ENCODE measurements around the gene B3GNT9.

The B3GNT9 gene

GRCh38 chr16:67164599-67165061 is 13.8 kb upstream of the B3GNT9 start, which contains the start of gene HSF4:
TSS of gene HSF4 (plus strand) at chr16:67164745. CDS start at chr16:67164812, 67 bp downstream.
- H3K4me1 ChIP-seq (ENCODE audit: control insufficient read depth, insufficient read depth, low read length) = peaks cover 40% of the 10 kb centered on the region

GRCh38 chr16:67163999-67164558 is 13.3 kb upstream of the B3GNT9 start:
- no peak overlapping the region for H3K9ac ChIP-seq (ENCODE audit: low read depth, low read length)
- peak overlapping the region; percentile 84 for H3K4me2 ChIP-seq (ENCODE audit: low read length)
- H3K4me3 ChIP-seq (ENCODE audit: low read length) = peak overlapping the region; percentile 63
- H3K36me3 ChIP-seq (ENCODE audit: insufficient read depth, low read length) = no peaks in the 10 kb centered on the region
- peaks cover 18% of the 10 kb centered on the region for H3K27me3 ChIP-seq (ENCODE audit: control insufficient read depth, insufficient read depth, low read length)
- peaks cover 34% of the 10 kb centered on the region for H3K4me1 ChIP-seq (ENCODE audit: control insufficient read depth, insufficient read depth, low read length)
- H3K9me3 ChIP-seq (replicated peaks; ENCODE audit: low read length) = no peaks in the 10 kb centered on the region

More at GRCh38 chr16:67164599-67165061, 13.8 kb upstream of the B3GNT9 start, which contains the start of gene HSF4:
- peak within 1 kb of the TSS; percentile 84 for H3K4me2 ChIP-seq (ENCODE audit: low read length)
- H3K27me3 ChIP-seq (ENCODE audit: control insufficient read depth, insufficient read depth, low read length) = peaks cover 18% of the 10 kb centered on the region
- no peak within 1 kb of the TSS for H3K9ac ChIP-seq (ENCODE audit: low read depth, low read length)
- no peaks in the 10 kb centered on the region for H3K36me3 ChIP-seq (ENCODE audit: insufficient read depth, low read length)
- peak within 1 kb of the TSS; percentile 63 for H3K4me3 ChIP-seq (ENCODE audit: low read length)
- H3K9me3 ChIP-seq (replicated peaks; ENCODE audit: low read length) = no peaks in the 10 kb centered on the region

- H3K4me2 ChIP-seq (ENCODE audit: low read length) = peak overlapping the region; percentile 84
- H3K4me1 ChIP-seq (ENCODE audit: control insufficient read depth, insufficient read depth, low read length) = peaks cover 36% of the 10 kb centered on the region
- peaks cover 18% of the 10 kb centered on the region for H3K27me3 ChIP-seq (ENCODE audit: control insufficient read depth, insufficient read depth, low read length)
- peak overlapping the region; percentile 63 for H3K4me3 ChIP-seq (ENCODE audit: low read length)
- no peaks in the 10 kb centered on the region for H3K36me3 ChIP-seq (ENCODE audit: insufficient read depth, low read length)
- H3K9me3 ChIP-seq (replicated peaks; ENCODE audit: low read length) = no peaks in the 10 kb centered on the region
- H3K9ac ChIP-seq (ENCODE audit: low read depth, low read length) = no peak overlapping the region
These were observed 12.6 kb upstream of the B3GNT9 start for GRCh38 chr16:67163164-67163998.

- Histone ChIP-seq H3K4me1 (ENCODE audit: control insufficient read depth, insufficient read depth, low read length) (peaks cover 36% of the 10 kb centered on the region), H3K9me3 (replicated peaks; ENCODE audit: low read length) (no peaks in the 10 kb centered on the region), H3K4me3 (ENCODE audit: low read length) (peak overlapping the region; percentile 63), H3K4me2 (ENCODE audit: low read length) (peak overlapping the region; percentile 84), H3K36me3 (ENCODE audit: insufficient read depth, low read length) (no peaks in the 10 kb centered on the region), H3K9ac (ENCODE audit: low read depth, low read length) (no peak overlapping the region), H3K27me3 (ENCODE audit: control insufficient read depth, insufficient read depth, low read length) (peaks cover 18% of the 10 kb centered on the region)
These were observed 11.8 kb upstream of the B3GNT9 start for GRCh38 chr16:67162506-67163163.

GRCh38 chr16:67161595-67162058 is 10.8 kb upstream of the B3GNT9 start:
- Histone ChIP-seq H3K27me3 (ENCODE audit: control insufficient read depth, insufficient read depth, low read length) (peaks cover 18% of the 10 kb centered on the region), H3K4me1 (ENCODE audit: control insufficient read depth, insufficient read depth, low read length) (peaks cover 36% of the 10 kb centered on the region), H3K4me2 (ENCODE audit: low read length) (peak overlapping the region; percentile 98), H3K9me3 (replicated peaks; ENCODE audit: low read length) (no peaks in the 10 kb centered on the region), H3K36me3 (ENCODE audit: insufficient read depth, low read length) (no peaks in the 10 kb centered on the region), H3K4me3 (ENCODE audit: low read length) (peak overlapping the region; percentile 100), H3K9ac (ENCODE audit: low read depth, low read length) (no peak overlapping the region)

- H3K27me3 ChIP-seq (ENCODE audit: control insufficient read depth, insufficient read depth, low read length) = peaks cover 15% of the 10 kb centered on the region
- peak overlapping the region; percentile 98 for H3K4me2 ChIP-seq (ENCODE audit: low read length)
- H3K4me3 ChIP-seq (ENCODE audit: low read length) = peak overlapping the region; percentile 100
- H3K9ac ChIP-seq (ENCODE audit: low read depth, low read length) = peak overlapping the region; percentile 90
- H3K4me1 ChIP-seq (ENCODE audit: control insufficient read depth, insufficient read depth, low read length) = peaks cover 34% of the 10 kb centered on the region
- no peaks in the 10 kb centered on the region for H3K9me3 ChIP-seq (replicated peaks; ENCODE audit: low read length)
- H3K36me3 ChIP-seq (ENCODE audit: insufficient read depth, low read length) = no peaks in the 10 kb centered on the region
These were observed 8.1 kb upstream of the B3GNT9 start for GRCh38 chr16:67158637-67159600.

GRCh38 chr16:67157892-67158635 is 7.3 kb upstream of the B3GNT9 start:
- Histone ChIP-seq H3K27me3 (ENCODE audit: control insufficient read depth, insufficient read depth, low read length) (peaks cover 6% of the 10 kb centered on the region), H3K9me3 (replicated peaks; ENCODE audit: low read length) (no peaks in the 10 kb centered on the region), H3K4me2 (ENCODE audit: low read length) (no peak overlapping the region), H3K4me1 (ENCODE audit: control insufficient read depth, insufficient read depth, low read length) (peaks cover 25% of the 10 kb centered on the region), H3K9ac (ENCODE audit: low read depth, low read length) (no peak overlapping the region), H3K4me3 (ENCODE audit: low read length) (no peak overlapping the region), H3K36me3 (ENCODE audit: insufficient read depth, low read length) (no peaks in the 10 kb centered on the region)

GRCh38 chr16:67157106-67157748 is 6.4 kb upstream of the B3GNT9 start:
- Histone ChIP-seq H3K4me1 (ENCODE audit: control insufficient read depth, insufficient read depth, low read length) (peaks cover 19% of the 10 kb centered on the region), H3K9ac (ENCODE audit: low read depth, low read length) (no peak overlapping the region), H3K4me3 (ENCODE audit: low read length) (no peak overlapping the region), H3K27me3 (ENCODE audit: control insufficient read depth, insufficient read depth, low read length) (no peaks in the 10 kb centered on the region), H3K4me2 (ENCODE audit: low read length) (no peak overlapping the region), H3K9me3 (replicated peaks; ENCODE audit: low read length) (no peaks in the 10 kb centered on the region), H3K36me3 (ENCODE audit: insufficient read depth, low read length) (no peaks in the 10 kb centered on the region)

GRCh38 chr16:67156143-67156844 is 5.5 kb upstream of the B3GNT9 start:
- Histone ChIP-seq H3K36me3 (ENCODE audit: insufficient read depth, low read length) (no peaks in the 10 kb centered on the region), H3K4me3 (ENCODE audit: low read length) (no peak overlapping the region), H3K9me3 (replicated peaks; ENCODE audit: low read length) (no peaks in the 10 kb centered on the region), H3K9ac (ENCODE audit: low read depth, low read length) (no peak overlapping the region), H3K4me2 (ENCODE audit: low read length) (no peak overlapping the region), H3K4me1 (ENCODE audit: control insufficient read depth, insufficient read depth, low read length) (peaks cover 19% of the 10 kb centered on the region), H3K27me3 (ENCODE audit: control insufficient read depth, insufficient read depth, low read length) (no peaks in the 10 kb centered on the region)
